Stomach (tissue), 4 donors: ENCODE results near the gene DDX50.

ENCODE experiments used
- CTCF ChIP-seq, 7 experiments: fragments of 450-650 bp in 4 of 7; fragments of 200-600 bp in 3 of 7; sonication (generic) in 3 of 7; IDR thresholded peaks; one replicate each; pipeline ENCODE4 v1.5.1; 2016 to 2019; ENCODE audit warnings: antibody characterized with exemption in 7 of 7, control low read depth in 2 of 7, mild to moderate bottlenecking in 1 of 7
- EP300 ChIP-seq: sonication (generic); formaldehyde crosslinking; IDR thresholded peaks from one replicate; pipeline ENCODE4 v1.6.1; 2017; ENCODE audit warnings: antibody characterized with exemption
- POLR2A ChIP-seq, 4 donors: fragments of 450-650 bp; IDR thresholded peaks; one replicate each; pipeline ENCODE4 v1.6.1; 2016; ENCODE audit warnings: antibody characterized with exemption in 4 of 4, control low read depth in 2 of 4, mild to moderate bottlenecking in 1 of 4, moderate library complexity in 1 of 4
- POLR2AphosphoS5 ChIP-seq, 3 donors: sonication (generic); formaldehyde crosslinking; IDR thresholded peaks; one replicate each; pipeline ENCODE4 v1.6.1; 2016; ENCODE audit warnings: antibody characterized with exemption in 3 of 3

GRCh38 chr10:68934994-68935393 is 33.9 kb downstream of the DDX50 start:
- TF ChIP-seq CTCF (IDR thresholded peaks at IDR 0.05), result no peak
- TF ChIP-seq POLR2AphosphoS5 (IDR thresholded peaks at IDR 0.05), result no peak
- TF ChIP-seq POLR2A (IDR thresholded peaks at IDR 0.05), result no peak
- TF ChIP-seq EP300, result no peak
